Kidney (tissue), 14 donors: ENCODE measurements around the gene RRP1. TPM values are rescaled to one million over a fixed set of nuclear protein-coding genes. Genes with fewer than 3 reads are reported as not detected.

Experiments used
- DNase-seq, 5 donors: peaks; one replicate each; pipeline ENCODE4 v3.0.0-alpha.2; 2013 to 2020
- FAIRE-seq: peaks from 2 replicates; lab custom pipeline; 2012; peaks lifted over from hg19 to GRCh38; lab: Jason Lieb, UNC
- H3K27ac ChIP-seq, 2 donors: one replicate each; pipeline ENCODE4 v1.7.0; 2013; ENCODE audit warnings: low read depth in 2 of 2, low read length in 2 of 2, inconsistent platforms in 1 of 2
- H3K27me3 ChIP-seq: one replicate; pipeline ENCODE4 v1.7.1; 2013; ENCODE audit warnings: low read length, inconsistent platforms; ENCODE audit not compliant: control insufficient read depth, insufficient read depth
- H3K36me3 ChIP-seq, 3 donors: one replicate each; pipeline versions ENCODE4 v1.7.0 to v1.7.1; 2013; ENCODE audit warnings: low read length in 3 of 3, control low read depth in 1 of 3, inconsistent platforms in 1 of 3; ENCODE audit not compliant: insufficient read depth in 3 of 3, control insufficient read depth in 2 of 3
- H3K4me1 ChIP-seq, 3 donors: one replicate each; pipeline versions ENCODE4 v1.7.0 to v1.7.1; 2013; ENCODE audit warnings: low read length in 3 of 3, inconsistent platforms in 1 of 3, low read depth in 1 of 3; ENCODE audit not compliant: control insufficient read depth in 2 of 3, insufficient read depth in 2 of 3
- H3K4me3 ChIP-seq, 3 donors: one replicate each; pipeline versions ENCODE4 v1.7.0 to v1.8.1; 2013; ENCODE audit warnings: low read length in 3 of 3, control low read depth in 1 of 3, inconsistent platforms in 1 of 3
- H3K9ac ChIP-seq, 3 donors: one replicate each; pipeline versions ENCODE4 v1.7.0 to v1.7.1; 2013; ENCODE audit warnings: low read length in 3 of 3, control low read depth in 1 of 3, inconsistent platforms in 1 of 3
- H3K9me3 ChIP-seq, 3 donors: one replicate each; pipeline versions ENCODE4 v1.7.0 to v1.7.1; 2013; ENCODE audit warnings: low read length in 3 of 3, control low read depth in 1 of 3, inconsistent platforms in 1 of 3; ENCODE audit not compliant: control insufficient read depth in 2 of 3, insufficient read depth in 1 of 3
- intact Hi-C: fragments of 100-400 bp; cut with DNase I; formaldehyde crosslinking; loops from one replicate; pipeline ENCODE4 v1.11.1; 2022
- polyA plus RNA-seq: library from polyadenylated mRNA; stranded (reverse); fragments of 350-450 nt; fragmentation: Illumina TruSeq; extraction: RNeasy Lipid Tissue Mini Kit (QIAGEN cat#74804); gene quantifications from one replicate; pipeline ENCODE4 v1.2.3, GENCODE V29; 2014; ENCODE audit warnings: low read depth, low replicate concordance; ENCODE audit not compliant: insufficient read depth
- total RNA-seq: library from RNA; stranded (reverse); fragmentation: NEBNext Ultra II Directional; extraction: Animal tissue kit (Norgen Biotek cat#: 25700); gene quantifications from one replicate; pipeline ENCODE4 v1.2.1, GENCODE V29; 2021
- TF ChIP-seq, protein P1 (sequence below): IDR thresholded peaks from 3 replicates; pipeline ENCODE4 v1.5.1; 2012; ENCODE audit warnings: mild to moderate bottlenecking, moderate library complexity, borderline replicate concordance; ENCODE audit not compliant: insufficient read depth; ENCODE audit errors: extremely low read depth
- donor health status: control.
- donor health status: control.
- donor health status: control.
- donor health status: control.
- donor health status: control.
- donor health status: DM: yes; HTN: yes; CAD: no.
- donor health status: Normal renal cell carcinoma (clear cell type).

RRP1 gene
- total and polyA plus RNA-seq, 2 donors from 2014 or later = 12.9 to 18.7 TPM

DNA sequence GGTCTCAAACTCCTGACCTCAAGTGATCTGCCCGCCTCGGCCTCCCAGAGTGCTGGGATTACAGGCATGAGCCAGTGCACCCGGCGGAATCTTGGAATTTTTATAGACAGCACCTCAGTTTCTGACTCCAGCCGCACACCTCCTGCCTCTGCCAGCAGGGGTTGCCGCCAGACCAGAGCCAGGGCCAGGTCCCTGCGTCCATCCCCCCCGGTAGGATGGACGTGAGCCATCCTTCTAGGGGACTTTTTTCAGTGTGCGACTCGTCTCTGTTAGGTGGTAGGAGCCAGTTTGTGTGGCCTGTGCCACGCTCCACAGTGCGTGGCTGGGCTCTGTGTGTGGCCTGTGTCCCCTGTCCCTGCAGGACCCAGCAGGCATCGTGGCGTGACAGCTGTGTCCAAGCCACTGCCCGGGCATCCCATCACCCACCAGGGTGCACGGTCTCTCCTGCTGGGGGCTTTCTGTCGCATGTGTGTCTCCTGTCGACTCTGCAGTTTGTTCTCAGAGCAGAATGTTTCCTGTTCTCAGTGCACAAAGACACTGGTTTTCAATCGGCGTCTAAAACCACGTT, 28.9 kb upstream of the RRP1 start:
- intact Hi-C loops = no loop called here
- Histone ChIP-seq H3K9ac (no peak overlapping the region), H3K27me3 (no peaks in the 10 kb centered on the region), H3K4me3 (no peak overlapping the region), H3K27ac (no peak overlapping the region), H3K9me3 (no peaks in the 10 kb centered on the region), H3K36me3 (peaks cover 0 to 32% (median 12%) of the 10 kb centered on the region in 3 donors), H3K4me1 (no peaks in the 10 kb centered on the region)
- TF ChIP-seq, protein P1, sequence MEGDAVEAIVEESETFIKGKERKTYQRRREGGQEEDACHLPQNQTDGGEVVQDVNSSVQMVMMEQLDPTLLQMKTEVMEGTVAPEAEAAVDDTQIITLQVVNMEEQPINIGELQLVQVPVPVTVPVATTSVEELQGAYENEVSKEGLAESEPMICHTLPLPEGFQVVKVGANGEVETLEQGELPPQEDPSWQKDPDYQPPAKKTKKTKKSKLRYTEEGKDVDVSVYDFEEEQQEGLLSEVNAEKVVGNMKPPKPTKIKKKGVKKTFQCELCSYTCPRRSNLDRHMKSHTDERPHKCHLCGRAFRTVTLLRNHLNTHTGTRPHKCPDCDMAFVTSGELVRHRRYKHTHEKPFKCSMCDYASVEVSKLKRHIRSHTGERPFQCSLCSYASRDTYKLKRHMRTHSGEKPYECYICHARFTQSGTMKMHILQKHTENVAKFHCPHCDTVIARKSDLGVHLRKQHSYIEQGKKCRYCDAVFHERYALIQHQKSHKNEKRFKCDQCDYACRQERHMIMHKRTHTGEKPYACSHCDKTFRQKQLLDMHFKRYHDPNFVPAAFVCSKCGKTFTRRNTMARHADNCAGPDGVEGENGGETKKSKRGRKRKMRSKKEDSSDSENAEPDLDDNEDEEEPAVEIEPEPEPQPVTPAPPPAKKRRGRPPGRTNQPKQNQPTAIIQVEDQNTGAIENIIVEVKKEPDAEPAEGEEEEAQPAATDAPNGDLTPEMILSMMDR = no peak
- FAIRE-seq (no peak), DNase-seq (no peak)

DNA sequence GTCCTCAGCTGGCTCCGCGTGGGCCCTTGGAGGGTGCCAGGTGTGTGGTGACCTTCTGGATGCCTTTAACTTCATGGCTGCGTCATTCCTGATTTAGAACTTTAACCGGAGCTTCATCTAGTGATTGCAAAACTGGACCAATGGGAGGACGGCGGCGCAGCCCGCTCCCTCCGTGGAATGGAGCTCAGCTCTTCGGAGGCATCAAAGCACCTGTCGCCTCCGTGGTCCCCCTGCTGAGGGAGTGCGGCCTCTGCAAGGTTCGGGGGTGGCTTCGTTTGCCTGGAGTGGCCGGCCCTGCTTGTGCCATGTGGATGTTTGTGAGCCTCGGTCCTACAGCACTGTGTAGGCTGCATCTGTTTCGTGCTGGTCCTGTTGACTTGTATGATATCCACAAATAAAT, 27.5 kb upstream of the RRP1 start:
- TF ChIP-seq, protein P1 = no peak
- DNase-seq (no peak), FAIRE-seq (no peak)
- Histone ChIP-seq H3K27me3 (no peaks in the 10 kb centered on the region), H3K27ac (no peak overlapping the region), H3K9ac (no peak overlapping the region), H3K9me3 (no peaks in the 10 kb centered on the region), H3K4me3 (no peak overlapping the region), H3K36me3 (peaks cover 0 to 18% (median 8%) of the 10 kb centered on the region in 3 donors), H3K4me1 (no peaks in the 10 kb centered on the region)
- intact Hi-C loops = no loop called here

- no peak for DNase-seq
- H3K9ac ChIP-seq = no peak overlapping the region
- no peak overlapping the region for H3K27ac ChIP-seq
- peaks cover 0 to 4% (median 0%) of the 10 kb centered on the region in 3 donors for H3K4me1 ChIP-seq
- H3K27me3 ChIP-seq = no peaks in the 10 kb centered on the region
- peaks cover 0 to 13% (median 8%) of the 10 kb centered on the region in 3 donors for H3K36me3 ChIP-seq
- peaks cover 0 to 2% (median 0%) of the 10 kb centered on the region in 3 donors for H3K9me3 ChIP-seq
- intact Hi-C loops = no loop called here
- TF ChIP-seq, protein P1 = no peak
- no peak overlapping the region for H3K4me3 ChIP-seq
- FAIRE-seq = no peak
Measured at GRCh38 chr21:43762303-43763128, 26.9 kb upstream of the RRP1 start.
